D721Med (cell line): ENCODE data around the gene RETREG1.
"Not testable (repeated sequence)": the region's sequence is repeated elsewhere in the genome, so short reads cannot be mapped to it uniquely, and the experiment has no call there.

Source experiments
- DNase-seq: peaks from one replicate; pipeline ENCODE4 v3.0.0; 2011; ENCODE audit warnings: low spot score; ENCODE audit not compliant: insufficient read length
- FAIRE-seq: peaks from 2 replicates; lab custom pipeline; 2011; peaks lifted over from hg19 to GRCh38; lab: Jason Lieb, UNC
- TF ChIP-seq, protein P1 (sequence below): IDR thresholded peaks from 2 replicates; pipeline ENCODE4 v1.5.1; 2012; ENCODE audit warnings: mild to moderate bottlenecking, control low read depth; ENCODE audit not compliant: insufficient read depth; ENCODE audit errors: missing control alignments

Gene RETREG1

DNA sequence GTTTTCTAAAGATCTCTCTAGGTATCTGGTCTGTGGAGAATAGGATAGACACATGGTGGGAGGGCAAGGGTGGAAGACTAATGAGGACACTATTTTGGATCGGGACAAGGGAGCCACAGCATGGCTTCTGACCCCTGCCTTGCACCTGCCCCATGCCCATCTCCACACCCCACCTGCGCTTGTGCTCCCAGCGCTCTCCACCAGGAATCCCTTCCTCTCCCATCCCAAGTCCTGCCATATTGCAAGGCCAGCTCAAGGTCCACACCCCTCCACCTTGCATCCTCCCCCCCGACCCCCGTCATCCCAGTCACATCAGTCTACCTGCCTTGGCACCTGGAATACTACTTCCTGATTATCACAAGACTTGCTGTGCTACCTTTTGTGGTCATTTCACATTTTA lies 44.2 kb upstream of the RETREG1 start:
- DNase-seq (no peak), FAIRE-seq (no peak)
- TF ChIP-seq, protein P1, sequence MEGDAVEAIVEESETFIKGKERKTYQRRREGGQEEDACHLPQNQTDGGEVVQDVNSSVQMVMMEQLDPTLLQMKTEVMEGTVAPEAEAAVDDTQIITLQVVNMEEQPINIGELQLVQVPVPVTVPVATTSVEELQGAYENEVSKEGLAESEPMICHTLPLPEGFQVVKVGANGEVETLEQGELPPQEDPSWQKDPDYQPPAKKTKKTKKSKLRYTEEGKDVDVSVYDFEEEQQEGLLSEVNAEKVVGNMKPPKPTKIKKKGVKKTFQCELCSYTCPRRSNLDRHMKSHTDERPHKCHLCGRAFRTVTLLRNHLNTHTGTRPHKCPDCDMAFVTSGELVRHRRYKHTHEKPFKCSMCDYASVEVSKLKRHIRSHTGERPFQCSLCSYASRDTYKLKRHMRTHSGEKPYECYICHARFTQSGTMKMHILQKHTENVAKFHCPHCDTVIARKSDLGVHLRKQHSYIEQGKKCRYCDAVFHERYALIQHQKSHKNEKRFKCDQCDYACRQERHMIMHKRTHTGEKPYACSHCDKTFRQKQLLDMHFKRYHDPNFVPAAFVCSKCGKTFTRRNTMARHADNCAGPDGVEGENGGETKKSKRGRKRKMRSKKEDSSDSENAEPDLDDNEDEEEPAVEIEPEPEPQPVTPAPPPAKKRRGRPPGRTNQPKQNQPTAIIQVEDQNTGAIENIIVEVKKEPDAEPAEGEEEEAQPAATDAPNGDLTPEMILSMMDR: no peak

DNA sequence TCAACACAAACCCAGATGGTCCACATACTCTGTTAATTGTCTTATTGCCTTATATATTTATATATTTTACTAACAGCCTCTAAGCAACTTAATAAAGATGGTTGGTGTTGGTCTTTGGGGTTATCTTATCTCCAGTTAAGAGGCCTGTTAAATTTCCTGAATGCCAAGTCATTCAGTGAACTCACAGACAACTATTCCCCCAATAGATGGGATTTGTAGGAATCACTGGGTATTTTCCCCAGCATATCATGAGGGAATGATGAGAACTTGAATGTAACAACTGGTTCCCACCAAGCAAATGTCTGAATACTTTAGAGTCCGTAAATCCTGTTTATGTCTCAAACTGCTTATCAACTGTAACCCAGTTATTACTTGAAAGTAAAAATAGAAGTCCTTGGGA lies 42.7 kb upstream of the RETREG1 start:
- TF ChIP-seq, protein P1: no peak

DNA sequence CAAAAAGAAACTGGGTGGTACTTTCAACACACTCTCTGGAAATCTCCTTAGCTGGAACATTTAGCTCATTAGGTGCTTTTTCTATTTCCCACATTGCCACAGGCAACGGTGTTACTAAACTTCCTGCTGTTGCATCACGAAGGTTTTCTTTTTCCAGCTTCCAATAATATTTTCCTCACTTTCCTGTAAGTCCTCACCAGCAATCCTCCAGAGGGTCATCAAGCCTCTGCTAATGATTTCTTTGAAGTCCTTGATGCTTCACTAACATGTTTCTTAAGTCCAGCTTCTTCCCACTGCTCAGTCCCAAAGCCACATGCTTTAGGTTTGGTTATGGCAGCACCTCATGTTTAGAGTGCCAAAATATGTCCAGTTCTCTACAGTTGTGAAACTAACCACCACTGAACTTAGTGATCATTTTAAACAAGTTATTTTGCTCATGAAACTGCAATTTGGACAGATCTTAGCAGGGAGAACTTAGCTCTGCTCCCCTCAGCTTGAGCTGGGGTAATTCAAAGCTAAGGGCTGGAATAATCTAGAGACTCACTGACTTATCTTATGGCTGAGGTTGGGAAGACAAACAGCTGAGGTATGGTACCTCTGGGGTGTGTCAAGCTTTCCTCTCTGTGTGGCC lies 39.9 kb upstream of the RETREG1 start:
- FAIRE-seq: no peak
- TF ChIP-seq, protein P1: no peak
- no peak for DNase-seq

More for the DNA sequence above, 42.7 kb upstream of the RETREG1 start:
- DNase-seq (no peak), FAIRE-seq (no peak)

DNA sequence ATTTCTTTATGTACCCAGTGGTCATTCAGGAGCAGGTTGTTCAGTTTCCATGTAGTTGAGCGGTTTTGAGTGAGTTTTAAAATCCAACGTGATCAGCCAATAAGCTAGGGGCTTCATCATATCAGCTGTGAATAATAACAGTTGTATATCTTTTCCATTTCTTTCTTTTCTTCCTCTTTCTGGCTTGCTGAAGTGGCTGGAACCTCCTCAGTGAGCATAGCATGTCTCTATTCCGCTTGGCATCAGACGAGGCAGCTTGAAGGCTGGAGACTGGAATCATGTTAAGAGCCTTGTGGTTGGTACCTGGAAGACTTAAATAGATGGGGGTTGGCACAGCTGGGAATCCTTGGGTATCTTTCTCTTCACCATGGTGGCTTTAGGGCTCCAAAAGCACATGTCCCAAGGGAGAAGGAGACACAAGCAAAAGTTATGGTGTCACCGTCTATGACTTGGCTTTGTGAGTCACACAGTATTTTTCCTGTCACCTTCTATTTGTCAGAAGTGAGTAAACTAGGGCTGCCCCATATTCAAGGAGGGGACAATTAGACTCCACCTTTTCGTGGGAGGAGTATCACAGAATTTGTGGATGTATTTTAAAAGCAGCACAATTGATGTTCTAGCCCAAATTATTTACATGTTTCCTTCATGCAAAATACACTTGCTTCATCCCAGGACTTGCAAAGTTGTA lies 38.0 kb upstream of the RETREG1 start:
- DNase-seq (no peak), FAIRE-seq (no peak)
- TF ChIP-seq, protein P1: no peak

DNA sequence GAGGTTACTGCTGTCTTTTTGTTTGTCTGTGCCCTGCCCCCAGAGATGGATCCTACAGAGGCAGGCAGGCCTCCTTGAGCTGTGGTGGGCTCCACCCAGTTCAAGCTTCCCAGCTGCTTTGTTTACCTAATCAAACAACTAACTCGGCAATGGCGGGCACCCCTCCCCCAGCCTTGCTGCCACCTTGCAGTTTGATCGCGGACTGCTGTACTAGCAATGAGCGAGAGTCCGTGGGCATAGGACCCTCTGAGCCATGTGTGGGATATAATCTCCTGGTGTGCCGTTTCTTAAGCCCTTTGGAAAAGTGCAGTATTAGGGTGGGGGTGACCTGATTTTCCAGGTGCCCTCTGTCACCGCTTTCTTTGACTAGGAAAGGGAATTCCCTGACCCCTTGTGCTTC lies 31.9 kb upstream of the RETREG1 start:
- FAIRE-seq, DNase-seq: not testable (repeated sequence)

DNA sequence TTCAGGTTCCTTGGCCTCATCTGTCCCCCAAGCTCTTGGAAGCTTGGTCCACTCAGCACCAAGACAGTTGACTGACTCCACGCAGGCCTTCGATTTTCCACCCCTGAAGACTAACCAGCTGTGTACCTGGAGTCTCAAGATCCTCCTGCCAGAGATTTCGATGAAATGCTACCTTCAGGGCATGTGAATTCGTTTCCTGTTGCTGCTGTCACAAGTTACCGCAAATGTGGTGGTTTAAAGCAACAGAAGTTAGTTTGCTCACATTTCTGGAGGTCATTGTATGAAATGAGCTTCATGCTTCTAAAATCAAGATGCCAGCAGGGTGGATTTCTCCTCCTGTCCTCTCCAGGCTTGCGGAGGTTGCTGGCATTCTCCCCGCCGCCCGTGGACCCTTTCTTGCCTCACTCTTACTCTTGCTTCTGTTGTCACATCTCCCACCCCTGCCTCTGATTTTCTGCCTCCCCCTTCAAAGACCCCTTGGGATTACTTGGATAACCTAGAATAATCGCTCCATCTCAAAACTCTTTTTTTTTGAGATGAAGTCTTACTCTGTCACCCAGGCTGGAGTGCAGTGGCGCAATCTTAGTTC lies 27.6 kb upstream of the RETREG1 start:
- DNase-seq (no peak), FAIRE-seq (no peak)
- TF ChIP-seq, protein P1: no peak

DNA sequence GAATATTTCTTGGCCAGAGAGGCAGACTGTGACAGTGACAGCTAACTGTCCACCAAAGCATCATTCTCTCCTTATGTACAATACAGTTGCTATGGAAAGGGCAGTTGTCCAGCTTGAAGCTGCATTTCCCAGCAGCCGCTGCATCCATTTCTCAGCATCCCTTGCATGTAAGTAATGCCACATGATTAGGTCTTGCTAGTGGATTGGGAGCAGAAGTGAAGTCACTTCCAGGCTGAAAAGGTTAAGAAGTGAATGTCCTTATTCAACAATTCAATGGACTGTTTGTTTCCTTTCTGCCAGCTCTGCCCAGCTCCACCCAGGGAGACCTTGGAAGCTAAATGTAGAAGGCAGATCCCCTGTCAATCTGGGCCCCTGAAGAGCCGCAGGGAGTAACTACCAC lies 26.1 kb upstream of the RETREG1 start:
- DNase-seq (no peak), FAIRE-seq (no peak)
- TF ChIP-seq, protein P1: no peak
